ENCODE measurements around the gene TRPV5. TPM values are rescaled to one million over a fixed set of nuclear protein-coding genes. Genes with fewer than 3 reads are reported as not detected.
A peak's percentile ranks its signal among the peaks of the same experiment; 100 is the strongest.

TRPV5 gene
- total RNA-seq, 6 experiments from 2014 or later = not detected

- Histone ChIP-seq H3K4me3 (no peak overlapping the region), H3K27ac (no peak overlapping the region), H3K9me3 (no peaks in the 10 kb centered on the region), H3K4me1 (no peaks in the 10 kb centered on the region), H3K27me3 (no peaks in the 10 kb centered on the region), H3K36me3 (no peaks in the 10 kb centered on the region)
- 57% methylated on average over 10 of the region's 12 CpGs for WGBS (ENCODE audit: insufficient coverage, low coverage, low lambda C conversion rate, missing lambda C conversion rate)
- intact Hi-C loops (cut with DNase I) = no loop called here
- peak in 1 of 3 donors; percentile 32 for DNase-seq
- ATAC-seq = peak in 1 of 4 donors; percentile 12
- TF ChIP-seq POLR2A (IDR thresholded peaks at IDR 0.05) (no peak), CTCF (IDR thresholded peaks at IDR 0.05) (no peak)
These were observed 39.2 kb downstream of the TRPV5 start for GRCh38 chr7:142894112-142894984.

GRCh38 chr7:142892951-142893350 is 40.6 kb downstream of the TRPV5 start:
- Histone ChIP-seq H3K9me3 (no peaks in the 10 kb centered on the region), H3K4me3 (no peak overlapping the region), H3K4me1 (no peaks in the 10 kb centered on the region), H3K36me3 (no peaks in the 10 kb centered on the region), H3K27ac (no peak overlapping the region), H3K27me3 (no peaks in the 10 kb centered on the region)
- TF ChIP-seq POLR2A (IDR thresholded peaks at IDR 0.05) (no peak), CTCF (IDR thresholded peaks at IDR 0.05) (no peak)
- WGBS (ENCODE audit: insufficient coverage, low coverage, low lambda C conversion rate, missing lambda C conversion rate) = 60% methylated on average over 1 of the region's 5 CpGs
- ATAC-seq (no peak), DNase-seq (peak in 1 of 3 donors; percentile 15)
- intact Hi-C loops (cut with DNase I) = no loop called here

GRCh38 chr7:142891490-142892082 is 42.0 kb downstream of the TRPV5 start:
- no peak for TF ChIP-seq POLR2A (IDR thresholded peaks at IDR 0.05)

GRCh38 chr7:142890874-142891485 is 42.6 kb downstream of the TRPV5 start:
- DNase-seq = peak in 1 of 3 donors; percentile 14
- Histone ChIP-seq H3K4me1 (no peaks in the 10 kb centered on the region), H3K36me3 (no peaks in the 10 kb centered on the region), H3K4me3 (no peak overlapping the region), H3K27me3 (no peaks in the 10 kb centered on the region), H3K27ac (no peak overlapping the region), H3K9me3 (no peaks in the 10 kb centered on the region)
- TF ChIP-seq CTCF (IDR thresholded peaks at IDR 0.05) (no peak), POLR2A (IDR thresholded peaks at IDR 0.05) (no peak)
- intact Hi-C loops (cut with DNase I) = no loop called here
- WGBS (ENCODE audit: insufficient coverage, low coverage, low lambda C conversion rate, missing lambda C conversion rate) = 53% methylated on average over 9 of the region's 12 CpGs
- ATAC-seq = no peak

More at GRCh38 chr7:142891490-142892082, 42.0 kb downstream of the TRPV5 start:
- no peak overlapping the region for H3K4me3 ChIP-seq
- H3K36me3 ChIP-seq = no peaks in the 10 kb centered on the region
- intact Hi-C loops (cut with DNase I) = no loop called here
- H3K9me3 ChIP-seq = no peaks in the 10 kb centered on the region
- H3K27me3 ChIP-seq = no peaks in the 10 kb centered on the region
- peak in 1 of 3 donors; percentile 19 for DNase-seq
- H3K4me1 ChIP-seq = no peaks in the 10 kb centered on the region
- no peak overlapping the region for H3K27ac ChIP-seq
- WGBS (ENCODE audit: insufficient coverage, low coverage, low lambda C conversion rate, missing lambda C conversion rate) = 63% methylated on average over 9 of the region's 10 CpGs
- no peak for ATAC-seq
